GM19395 (cell line): Measurements from ENCODE around the gene DCP1B.

Experiments used
- ATAC-seq: cut with Tn5 transposase; IDR thresholded peaks from one replicate; pipeline ENCODE4 v1.9.1; 2021; ENCODE audit warnings: mild to moderate bottlenecking, moderate library complexity; ENCODE audit not compliant: unreplicated experiment

The DCP1B gene

DNA sequence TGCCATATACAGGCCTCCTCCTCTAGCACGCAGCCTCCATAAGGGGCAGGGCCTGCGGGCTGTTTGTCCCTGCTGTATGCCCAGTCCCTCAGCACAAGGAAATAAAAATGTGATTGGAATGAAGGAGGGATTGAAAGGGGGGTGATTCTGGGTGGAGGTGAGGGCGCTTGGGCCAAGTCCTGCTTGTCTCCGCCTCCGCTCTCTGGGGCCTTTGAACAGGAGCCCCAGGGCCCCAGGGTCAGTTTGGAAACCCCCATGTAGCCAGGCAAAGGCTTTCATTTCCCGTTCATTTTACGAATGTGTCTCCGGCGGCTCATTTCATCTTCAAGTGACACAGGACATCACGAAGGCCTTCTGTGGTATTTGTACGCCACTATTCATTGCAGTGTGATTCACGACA, 81.3 kb downstream of the DCP1B start:
- no peak for ATAC-seq

DNA sequence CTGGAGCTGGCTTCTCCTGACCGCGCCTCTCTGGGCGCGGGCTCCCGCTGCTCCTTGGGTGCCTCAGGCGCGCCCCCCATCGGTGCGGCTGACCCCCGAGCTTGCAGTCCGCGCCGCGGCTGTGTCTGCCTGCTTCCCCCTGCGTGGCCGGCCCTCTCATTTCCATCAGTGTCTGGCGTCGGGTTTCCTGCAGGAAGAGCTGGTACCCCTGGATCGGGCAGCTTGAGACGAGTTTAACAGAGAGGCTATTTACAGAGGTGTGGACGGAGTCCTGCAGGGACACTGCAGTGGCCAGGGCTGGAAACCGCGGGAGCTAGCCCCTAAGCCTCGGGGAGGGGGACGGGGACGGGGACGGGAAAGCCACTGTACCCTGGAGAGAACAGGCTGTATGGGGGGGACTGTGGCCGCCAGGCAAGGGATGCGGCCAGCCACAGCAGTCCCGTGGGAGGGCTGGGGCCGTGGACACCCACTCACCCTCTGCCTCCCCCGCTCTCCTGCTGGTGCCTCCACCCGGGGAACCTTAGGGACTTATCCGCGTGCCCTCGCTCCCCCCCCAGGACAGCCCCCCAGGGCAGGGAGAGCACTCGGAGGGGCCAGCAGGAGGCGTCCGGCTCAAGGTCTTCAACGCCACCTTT, 82.1 kb downstream of the DCP1B start:
- no peak for ATAC-seq

DNA sequence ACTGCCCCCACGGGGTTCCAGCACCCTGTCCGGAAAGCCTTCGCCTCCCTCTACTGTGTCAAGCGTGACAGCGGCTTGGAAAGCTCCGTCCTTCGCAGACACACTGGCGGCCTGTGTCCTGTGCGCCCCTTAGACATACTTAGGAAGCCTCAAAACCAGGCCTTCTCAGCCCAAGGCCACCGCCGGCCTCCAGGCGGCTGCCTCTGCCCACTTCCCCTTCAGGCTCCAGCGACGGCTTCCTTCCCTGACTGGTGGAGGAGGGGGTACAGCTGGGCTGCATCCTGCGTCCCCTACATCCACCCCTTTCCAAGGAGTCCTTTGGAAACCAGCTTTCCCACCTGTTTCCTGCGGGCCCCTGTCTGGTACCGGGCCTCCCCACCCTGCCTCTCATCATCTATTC, 83.3 kb downstream of the DCP1B start:
- no peak for ATAC-seq

DNA sequence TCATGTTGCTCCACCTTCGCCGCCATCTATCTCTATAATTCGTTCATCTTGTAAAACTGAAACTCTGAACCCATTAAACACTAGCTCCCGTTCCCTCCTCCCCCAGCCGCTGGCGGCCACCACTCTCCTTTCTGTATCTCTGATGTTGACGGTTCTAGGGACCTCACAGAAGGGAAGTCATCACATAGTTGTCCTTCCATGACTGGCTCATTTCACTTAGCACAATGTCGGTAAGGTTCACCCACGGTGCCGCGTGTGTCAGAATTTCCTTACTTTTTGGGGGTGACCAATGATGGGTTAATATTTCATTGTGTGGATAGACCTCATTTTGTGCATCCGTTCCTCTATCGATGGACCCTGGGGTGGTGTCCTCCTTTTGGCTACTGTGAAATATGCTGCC, 83.8 kb downstream of the DCP1B start:
- ATAC-seq: no peak

DNA sequence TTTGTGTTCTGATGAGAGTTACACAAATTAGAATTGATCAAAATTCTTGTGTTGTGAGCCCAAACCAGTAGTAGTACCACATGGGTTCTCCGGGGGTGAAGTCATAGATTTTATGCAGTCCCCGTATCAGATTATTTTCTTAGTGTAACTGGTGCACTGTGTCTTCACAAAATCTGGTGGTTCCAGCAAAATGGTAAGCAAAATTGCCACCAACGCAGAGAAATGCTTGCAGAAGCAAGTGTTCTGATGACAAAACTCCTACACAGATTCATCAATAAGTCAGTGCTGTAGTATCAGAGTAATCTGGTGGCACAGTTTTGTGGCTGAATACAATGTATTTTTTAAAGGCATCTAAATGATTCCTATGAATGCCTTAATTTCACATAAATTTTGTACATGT, 84.5 kb downstream of the DCP1B start:
- ATAC-seq: no peak

DNA sequence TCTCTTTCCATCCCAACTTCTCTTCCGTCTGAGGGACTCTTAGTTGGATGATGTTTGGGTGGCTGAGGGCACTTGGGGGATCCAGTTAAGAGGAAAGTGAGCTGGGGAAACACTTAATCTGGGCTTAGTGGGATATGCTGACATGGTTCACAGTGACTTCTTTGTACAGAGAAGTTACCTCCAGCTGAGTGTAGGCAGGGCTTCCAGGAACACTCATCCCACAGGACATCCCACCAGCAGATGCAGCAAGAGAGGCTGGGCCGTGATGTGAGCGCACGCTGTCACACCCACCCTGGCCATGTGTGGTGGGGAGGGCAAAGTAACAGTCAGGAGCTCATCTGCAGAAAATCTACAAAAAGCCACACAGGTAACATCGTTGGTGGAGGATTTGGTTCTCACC, 85.0 kb downstream of the DCP1B start:
- no peak for ATAC-seq

DNA sequence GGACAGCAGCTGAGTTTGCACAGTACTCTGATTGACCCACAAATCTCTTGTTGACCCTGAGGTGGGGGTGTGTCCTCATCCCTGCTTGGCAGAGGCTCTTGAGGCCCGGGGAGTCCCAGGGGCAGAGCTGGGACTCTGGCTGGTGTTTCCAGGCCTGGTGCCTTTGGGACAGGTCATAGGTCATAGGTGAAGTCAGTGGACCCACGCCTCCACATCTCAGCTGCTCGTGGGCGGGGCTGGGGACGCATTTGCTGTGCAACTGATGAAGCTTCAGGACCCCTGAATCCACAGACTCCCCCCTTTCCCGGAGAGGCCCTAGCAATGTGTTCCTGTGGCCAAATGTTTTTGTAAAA, 85.4 kb downstream of the DCP1B start:
- no peak for ATAC-seq

DNA sequence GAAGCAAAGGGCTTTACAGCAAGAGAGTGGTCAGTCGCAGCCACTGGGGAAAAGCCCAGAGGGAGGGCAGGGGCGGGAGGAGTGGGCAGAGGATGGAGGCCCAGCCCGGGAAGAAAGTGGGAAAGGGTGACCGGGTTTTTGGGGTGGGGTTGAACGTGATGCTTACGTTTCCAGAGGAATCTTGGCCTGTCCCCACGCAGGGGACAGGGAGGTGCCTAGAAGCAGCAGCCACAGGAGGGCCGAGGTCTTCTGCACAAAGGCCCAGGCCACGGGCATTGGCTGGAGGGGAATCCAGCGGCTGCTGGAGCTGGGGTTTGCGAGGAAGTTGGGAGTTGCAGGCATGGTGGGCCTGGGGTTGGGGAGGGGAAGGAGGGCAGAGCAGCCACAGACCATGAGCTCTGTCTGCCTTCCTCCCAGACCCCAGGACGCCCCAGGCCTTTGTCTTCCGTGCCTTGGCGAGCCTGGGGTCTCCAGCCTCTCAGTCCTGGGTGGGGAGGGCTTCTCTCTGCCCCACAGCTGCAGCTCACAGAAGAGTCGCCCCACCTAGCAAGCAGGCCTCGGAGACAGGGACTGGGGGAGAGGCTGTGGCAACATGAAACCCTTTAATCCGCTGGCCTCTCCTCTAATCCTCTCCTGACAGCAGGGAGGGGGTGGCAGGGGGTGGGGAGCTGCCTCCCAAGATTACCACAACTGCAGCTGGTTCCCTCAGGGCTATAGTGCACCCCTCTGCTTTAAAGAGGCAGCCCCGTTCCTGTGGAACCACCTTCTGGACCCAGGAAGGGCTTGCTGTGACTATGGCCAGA, 86.0 kb downstream of the DCP1B start, which contains the start of gene CACNA2D4:
TSS of gene CACNA2D4 (minus strand) at position 572 of the 803 bp plus-strand sequence. CDS start at position 393, 179 bp downstream.
- ATAC-seq: no peak

DNA sequence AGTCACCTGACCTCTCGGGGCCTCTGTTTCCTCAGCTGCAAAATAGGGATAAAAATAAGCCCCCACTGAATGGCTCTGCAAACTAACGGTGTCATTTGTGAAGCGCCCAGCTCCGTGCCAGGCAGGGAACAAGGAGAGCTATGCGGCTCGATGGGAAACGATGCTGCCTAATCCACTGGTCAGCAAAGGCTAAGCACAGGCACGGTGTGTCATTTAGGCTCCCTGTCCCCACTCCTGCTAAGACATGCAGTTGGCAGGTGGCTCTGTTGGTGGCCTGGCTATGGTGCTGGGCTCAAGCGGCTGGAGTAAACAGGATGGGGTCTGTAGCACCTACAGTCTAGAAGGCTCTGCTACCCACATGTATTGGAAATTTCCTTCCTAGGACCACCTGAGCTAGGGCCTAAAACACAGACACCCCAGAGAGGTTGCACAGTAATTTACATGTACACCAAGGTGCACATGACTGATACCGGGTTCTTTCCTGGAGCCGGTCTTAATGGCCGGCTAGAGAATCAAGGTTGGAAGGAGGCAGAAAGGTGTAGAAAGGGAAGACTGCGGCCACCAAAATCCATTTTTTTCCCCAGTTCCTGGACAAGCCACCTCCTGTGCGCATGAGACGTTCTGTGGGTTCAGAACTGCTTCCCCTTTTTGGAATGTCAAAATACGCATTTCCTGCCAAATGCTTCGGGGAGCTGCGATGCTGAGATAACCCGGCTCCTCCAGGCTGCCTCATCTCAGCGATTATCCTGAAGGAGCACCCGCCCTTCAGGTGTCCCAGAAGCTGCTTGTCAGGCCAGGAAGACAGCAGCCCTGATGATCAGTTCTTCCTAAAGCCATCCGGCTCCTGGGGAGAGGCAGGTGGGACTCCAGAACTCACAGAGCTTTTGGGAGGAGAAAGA, 86.8 kb downstream of the DCP1B start:
- no peak for ATAC-seq

DNA sequence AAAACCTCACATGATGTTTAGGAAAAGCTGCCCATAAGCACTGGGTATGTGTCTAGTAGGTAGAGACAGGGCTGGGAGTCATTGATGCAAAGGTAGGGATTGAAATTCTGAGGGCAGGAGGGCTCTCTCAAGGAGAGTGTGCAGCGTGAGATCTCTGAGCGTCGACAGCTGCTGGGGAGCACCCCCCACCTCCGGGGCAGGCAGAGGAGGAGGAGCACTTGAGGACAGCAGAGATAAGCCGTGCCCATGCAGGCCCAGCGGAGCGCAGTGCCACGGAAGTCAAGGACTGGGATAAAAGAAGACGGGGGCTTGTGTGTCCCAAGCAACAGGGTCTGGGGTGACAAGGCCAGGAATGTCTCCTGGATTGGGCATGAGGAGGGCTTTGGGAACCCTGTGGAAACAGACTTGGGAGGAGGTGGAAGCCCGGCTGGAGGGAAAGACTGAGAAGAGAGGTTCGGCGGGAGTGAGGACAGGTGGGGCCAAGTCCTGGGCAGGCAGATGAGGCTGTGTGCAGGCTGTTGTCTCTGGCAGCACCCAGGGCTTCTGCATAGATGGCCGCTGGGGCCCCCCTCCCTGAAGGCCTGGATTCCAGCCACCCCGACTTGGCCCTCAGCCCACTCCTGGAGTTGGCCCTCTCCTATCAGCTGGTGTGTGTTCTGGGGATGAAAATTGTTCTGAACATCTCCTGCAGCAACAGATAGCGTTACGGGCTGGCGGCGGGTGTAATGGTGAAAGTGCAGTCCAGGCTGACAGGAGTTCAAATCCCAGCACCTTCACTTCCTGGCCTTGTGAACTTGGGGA, 87.7 kb downstream of the DCP1B start:
- ATAC-seq: no peak

DNA sequence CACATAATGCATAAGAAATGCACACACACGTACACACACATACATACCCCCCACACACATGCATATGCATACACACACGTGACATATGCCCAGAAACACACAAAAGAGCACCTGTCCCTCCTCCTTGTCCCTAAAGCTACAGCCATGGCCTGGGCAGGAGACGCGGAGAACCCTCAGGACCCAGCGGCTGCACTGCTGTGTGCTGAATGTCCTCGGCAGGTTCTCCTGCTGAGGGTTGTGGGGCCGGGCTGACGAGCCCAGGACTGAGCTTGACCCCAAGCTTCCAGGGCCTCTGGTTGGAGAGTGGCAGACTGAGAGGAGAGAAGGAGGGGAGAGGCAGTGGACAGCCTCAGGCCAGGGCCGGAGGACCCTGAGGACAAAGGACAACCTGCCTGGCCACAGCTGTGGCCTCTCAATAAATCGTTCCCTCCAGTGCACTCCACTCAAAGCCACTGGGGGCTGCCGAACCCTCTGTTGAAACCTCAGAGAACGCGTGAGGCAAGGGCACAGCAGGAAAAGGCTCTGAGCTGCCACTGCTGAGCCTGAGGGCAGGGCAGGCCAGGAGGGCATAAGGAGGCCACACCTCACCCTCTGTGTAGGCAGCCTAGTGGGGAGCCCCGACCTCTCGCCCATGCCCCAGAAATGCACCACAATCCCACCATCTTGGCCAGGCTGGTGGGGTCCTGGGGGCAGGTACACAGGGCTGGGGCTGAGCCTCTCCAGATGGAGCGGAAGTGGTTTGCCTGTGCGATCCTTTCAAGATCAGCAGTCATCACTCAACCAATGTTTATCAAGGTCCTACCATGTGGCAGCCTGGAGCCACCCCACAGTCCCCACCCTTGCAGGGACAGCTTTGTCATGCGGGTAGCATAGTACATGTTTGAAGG, 88.9 kb downstream of the DCP1B start:
- ATAC-seq: no peak

DNA sequence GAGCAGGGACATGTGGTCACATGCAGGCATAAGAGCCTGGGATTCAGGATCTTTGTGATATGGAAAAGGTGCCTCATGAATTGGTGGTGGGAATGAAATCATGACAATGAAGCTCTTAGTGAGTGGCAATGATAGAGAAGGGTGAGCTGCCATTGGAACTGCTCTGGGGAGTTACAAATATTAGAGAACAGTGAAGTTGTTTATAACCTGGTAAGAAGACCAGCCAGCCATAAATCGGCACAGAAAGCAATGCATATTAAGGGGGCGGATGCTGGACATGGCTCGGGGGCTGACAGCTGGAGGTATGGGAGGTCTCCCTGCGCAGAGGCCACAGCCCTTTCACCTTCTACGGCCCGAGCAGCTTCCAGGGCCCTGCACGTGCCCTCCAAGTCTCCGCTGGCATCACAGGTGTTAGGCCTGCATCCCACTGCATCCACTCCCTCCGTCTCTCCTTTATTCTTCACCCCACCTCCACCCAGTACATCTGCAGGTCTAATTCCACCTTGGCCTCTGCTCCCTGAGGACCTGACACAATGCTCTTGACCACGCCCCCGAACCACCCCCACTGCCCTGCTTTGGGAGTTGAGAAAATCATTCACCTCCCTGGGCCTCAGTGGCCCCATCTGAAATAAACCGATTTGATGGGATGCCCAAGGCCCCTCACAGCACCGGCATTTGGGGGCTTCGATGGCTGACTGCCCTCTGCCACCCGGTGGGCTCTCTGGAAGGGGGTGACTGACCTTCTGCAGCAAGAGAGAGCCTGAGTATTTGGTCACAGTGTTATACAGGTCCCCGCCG, 89.9 kb downstream of the DCP1B start:
- ATAC-seq: no peak

DNA sequence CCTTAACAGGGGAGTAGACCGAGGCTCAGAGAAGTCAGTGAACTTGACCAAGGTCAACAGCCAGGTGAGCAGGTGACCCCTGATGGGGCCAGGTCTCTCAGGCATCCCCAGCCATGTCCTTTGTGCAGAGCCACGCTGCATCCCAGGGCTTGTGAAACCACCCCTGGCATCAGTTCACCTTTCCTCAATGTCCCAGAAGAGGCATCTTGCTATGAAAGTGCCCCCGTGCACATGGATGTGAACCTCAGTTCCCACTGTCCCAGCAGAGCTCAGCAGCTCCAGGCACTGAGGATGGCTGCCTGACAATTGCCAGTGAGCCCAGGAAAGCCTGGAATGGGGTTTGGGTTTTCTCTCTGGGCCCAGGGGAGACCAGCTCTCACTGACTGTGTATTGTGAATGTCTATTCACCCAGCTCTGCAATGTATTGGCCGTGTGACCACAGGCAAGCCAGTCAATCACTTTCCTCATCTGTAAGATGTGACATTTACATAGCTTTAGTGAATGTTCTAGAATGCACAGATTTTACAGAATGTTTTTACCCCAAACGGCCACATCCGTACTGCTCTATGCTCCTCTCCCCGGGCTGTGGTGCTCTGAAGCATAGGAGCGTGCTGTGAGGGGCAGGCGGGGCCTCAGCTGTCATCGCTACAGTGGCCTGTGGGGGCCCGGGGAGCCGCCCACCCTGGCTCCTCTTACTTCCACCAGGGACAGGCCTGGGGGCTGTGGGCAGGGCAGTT, 90.7 kb downstream of the DCP1B start:
- no peak for ATAC-seq

DNA sequence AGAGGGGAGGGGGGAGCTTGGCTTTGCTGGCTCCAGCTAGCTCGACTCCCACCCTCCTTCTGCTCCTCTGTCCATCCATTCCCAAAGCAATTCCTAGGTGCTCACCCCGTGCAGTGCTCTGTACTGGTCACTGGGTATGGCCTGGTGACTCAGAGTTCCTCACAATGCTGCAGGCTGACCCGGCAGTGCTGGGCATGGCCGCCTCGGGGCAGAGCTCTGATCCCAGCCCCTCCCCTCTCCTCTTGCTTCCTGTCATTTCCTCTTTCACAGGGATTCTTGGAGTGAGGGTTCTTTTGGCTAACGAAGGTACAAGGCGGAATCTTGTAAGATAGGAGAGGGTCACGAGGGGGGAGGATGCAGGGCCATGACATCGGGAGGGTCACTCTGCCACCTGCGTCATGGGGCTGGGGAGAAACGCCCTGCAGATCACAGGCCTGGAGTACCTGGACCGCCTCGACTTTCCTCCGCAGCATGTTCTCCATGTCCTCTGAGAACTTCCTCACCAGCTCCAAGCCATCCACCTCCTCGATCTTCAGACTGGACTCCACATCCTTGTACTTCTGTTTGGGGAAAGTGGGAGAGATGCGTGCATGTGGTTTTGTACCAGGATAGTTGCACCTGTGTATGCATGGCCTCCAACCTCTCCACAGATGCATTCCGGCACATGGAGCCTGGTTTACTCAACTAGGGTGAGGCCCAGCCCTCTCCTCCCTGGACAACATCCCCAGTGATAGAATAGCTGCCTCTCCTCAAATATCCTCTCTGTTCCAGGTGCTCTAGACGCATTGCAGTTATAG, 91.5 kb downstream of the DCP1B start:
- no peak for ATAC-seq

DNA sequence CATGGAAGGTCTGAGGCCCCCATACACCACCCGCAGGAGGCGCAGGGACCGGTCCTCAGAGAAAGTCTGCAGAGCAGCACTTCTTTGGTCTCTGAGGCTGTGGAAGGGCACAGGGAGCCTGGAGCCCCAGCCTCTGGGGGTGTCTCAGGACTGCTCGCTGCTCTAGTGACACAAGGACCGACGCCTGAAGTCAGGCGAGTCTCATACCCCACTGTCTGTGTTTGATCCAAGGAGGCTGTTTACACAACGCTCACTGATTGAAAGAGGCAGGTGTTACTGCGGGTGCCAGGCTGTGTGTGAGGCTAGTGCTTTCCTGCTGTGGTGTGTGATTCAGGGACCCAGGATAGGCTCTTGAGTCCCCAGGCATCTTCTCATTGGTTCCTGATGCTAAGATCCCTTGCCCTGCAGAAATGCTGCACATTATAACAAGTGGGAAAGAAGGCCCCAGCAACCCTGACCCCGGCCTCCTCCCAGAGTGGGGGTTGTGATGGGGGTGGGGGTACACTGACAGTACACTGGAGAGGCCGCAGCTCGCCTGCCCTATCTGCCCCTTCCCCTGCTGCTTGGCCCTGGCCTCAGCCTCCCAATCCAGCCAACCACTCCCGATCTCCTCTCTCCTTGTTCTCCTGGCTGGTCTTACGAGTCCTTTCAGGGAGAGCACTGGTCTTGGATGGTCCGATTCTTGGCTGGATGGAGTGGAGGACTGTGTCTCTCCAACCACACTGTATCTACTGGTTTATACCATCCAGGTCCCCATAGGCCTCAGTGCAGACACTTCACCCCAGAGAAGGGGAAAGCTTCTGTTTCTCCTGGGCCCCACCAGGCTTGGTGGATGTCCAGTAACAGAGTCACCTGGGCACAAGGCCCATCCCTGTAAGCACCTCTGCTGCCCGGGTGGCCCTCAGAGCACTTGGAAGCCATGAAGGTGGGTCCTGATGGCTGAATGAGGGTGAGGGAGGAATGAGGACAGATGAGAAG, 92.4 kb downstream of the DCP1B start:
- no peak for ATAC-seq

DNA sequence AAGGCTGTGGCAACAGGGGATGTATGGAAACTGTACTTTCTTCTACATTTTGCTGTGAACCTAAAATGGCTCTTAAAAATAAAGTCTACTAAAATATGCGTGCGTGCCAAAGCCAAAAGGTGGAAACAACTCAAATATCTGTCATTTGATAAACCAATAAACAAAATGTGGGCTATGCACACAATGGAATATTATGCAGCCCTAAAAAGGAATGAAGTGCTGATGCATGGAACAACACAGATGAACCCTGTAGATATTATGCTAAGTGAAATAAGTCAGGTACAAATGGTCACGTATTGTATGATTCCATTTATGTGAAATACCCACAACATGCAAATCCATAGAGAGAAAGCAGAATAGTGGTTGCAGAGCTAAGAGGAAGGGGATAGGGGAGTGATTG, 93.8 kb downstream of the DCP1B start:
- ATAC-seq: no peak
